Kasumi-1 (cell line): ENCODE data around the gene GUCY2D.
"Not testable (repeated sequence)": the region's sequence is repeated elsewhere in the genome, so short reads cannot be mapped to it uniquely, and the experiment has no call there.

Source experiments
- DNase-seq, 2 experiments: peaks; one replicate each; lab custom pipeline; 2025; lab: John Stamatoyannopoulos, UW

The GUCY2D gene

DNA sequence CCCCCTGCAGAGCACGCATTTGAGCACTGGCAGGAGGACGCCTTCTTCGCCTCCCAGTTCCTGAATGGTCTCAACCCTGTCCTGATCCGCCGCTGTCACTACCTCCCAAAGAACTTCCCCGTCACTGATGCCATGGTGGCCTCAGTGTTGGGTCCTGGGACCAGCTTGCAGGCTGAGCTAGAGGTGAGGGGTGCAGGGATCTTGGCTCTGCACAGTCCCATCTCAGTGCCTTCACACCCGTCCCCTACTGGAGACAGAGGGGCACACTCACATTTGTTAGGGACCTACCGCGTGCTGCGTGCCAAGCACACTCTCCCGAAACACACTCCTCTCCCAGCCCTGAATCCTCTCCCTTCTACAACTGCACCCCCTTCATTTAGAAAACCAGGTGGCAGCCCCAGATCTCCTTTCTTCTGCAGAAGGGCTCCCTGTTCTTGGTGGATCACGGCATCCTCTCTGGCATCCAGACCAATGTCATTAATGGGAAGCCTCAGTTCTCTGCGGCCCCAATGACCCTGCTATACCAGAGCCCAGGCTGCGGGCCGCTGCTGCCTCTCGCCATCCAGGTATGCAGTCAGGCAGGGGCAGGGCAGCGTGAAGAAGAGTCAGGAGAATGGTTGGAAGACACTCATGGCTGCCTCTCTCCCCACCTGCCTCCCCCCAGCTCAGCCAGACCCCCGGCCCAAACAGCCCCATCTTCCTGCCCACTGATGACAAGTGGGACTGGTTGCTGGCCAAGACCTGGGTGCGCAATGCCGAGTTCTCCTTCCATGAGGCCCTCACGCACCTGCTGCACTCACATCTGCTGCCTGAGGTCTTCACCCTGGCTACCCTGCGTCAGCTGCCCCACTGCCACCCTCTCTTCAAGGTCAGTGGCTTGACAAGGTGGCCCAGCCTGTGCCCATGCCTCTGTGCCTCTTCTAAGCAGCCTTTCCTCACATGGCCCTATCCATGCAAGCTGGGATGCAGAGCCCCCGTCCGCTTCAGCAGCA is 42.7 kb downstream of the GUCY2D start:
- DNase-seq = no peak

DNA sequence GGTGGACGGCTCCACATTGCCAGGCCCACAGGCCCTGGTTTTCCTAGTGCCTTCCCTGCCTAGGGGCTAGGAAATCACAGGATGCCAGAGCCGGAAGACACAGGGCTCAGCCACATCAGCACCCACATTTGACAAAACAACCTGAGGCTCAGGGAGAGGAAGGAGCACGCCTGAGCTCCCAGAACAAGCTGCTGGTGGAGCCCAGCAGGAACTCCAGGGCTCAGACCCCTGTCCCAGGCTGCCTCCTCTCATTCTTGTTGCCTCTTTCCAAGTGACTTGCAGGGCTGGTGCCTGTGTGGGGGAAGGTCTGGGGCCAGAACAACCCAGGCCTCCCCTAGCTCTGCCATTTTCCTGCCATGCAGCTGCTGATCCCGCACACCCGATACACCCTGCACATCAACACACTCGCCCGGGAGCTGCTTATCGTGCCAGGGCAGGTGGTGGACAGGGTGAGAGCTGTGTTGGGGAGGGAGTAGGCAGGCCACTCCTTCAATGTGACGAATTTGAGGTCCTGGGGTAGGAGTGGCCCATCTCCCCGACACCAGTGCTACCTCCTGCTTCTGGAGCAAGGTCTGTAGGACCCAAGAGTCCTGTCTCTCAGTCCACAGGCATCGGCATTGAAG is 44.0 kb downstream of the GUCY2D start:
- no peak for DNase-seq

DNA sequence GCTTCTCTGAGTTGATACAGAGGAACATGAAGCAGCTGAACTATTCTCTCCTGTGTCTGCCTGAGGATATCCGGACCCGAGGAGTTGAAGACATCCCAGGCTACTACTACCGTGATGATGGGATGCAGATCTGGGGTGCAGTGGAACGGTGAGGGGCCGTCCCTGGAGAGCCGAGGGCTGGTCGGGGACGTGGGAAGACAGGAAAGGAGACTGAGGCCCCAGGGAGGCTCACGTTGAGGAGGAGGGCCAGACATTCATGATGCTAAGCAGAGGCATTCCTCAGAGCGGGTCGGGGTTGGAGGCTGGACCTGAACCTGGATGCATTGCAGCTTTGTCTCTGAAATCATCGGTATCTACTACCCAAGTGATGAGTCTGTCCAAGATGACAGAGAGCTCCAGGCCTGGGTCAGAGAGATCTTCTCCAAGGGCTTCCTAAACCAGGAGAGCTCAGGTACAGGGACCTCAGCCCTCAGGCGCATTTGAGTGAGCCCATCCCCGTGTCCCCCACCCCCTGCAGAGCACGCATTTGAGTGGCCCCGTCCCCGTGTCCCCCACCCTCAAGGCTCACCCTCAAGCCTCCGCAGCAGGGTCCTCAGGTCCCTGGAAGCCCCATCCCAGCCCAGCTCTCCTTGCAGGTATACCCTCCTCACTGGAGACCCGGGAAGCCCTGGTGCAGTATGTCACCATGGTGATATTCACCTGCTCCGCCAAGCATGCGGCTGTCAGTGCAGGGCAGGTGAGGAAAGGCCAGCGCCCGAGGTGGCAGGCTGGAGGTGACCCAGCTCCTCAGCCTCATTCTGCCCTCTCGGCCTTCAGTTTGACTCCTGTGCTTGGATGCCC is 44.7 kb downstream of the GUCY2D start:
- DNase-seq = no peak

DNA sequence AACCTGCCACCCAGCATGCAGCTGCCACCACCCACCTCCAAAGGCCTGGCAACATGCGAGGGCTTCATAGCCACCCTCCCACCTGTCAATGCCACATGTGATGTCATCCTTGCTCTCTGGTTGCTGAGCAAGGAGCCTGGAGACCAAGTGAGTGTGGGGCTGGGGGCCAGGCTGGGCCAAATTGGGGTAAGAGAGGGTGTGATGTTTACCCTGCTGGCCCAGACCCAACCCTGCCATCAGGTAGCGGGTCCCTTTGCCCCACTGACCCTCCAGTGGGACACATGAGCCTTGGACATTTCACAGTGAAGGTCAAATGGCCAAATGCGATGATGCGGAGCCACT is 45.3 kb downstream of the GUCY2D start:
- DNase-seq = no peak

DNA sequence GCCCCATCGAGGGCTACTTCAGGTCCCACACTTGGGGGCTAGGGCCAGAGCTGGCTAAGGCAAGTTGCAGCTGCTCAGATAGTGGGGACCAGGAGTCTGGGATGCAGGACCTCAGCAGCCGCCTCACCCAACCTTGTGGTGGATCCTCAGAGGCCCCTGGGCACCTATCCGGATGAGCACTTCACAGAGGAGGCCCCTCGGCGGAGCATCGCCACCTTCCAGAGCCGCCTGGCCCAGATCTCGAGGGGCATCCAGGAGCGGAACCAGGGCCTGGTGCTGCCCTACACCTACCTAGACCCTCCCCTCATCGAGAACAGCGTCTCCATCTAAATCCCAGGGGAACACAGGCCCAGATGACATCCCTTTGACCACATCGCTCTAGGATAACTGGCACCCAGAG is 45.8 kb downstream of the GUCY2D start:
- DNase-seq = no peak

DNA sequence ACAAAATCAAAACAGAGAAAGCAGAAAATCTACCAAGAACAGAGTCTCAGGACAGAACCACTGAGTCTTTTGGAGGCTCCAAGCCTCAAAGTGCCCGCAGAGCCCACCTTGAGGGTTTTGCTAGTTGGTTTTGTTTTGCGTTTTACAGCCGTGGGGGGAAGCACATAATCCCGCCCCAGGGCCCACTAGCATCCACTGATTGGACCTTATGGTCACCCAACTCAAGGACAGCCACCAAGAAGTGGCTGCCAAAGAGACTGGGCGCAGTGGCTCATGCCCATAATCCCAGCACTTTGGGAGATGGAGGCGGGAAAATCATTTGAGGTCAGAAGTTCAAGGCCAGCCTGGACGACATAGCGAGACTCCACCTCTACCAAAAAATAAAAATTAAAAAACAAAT is 46.3 kb downstream of the GUCY2D start:
- DNase-seq = no peak

DNA sequence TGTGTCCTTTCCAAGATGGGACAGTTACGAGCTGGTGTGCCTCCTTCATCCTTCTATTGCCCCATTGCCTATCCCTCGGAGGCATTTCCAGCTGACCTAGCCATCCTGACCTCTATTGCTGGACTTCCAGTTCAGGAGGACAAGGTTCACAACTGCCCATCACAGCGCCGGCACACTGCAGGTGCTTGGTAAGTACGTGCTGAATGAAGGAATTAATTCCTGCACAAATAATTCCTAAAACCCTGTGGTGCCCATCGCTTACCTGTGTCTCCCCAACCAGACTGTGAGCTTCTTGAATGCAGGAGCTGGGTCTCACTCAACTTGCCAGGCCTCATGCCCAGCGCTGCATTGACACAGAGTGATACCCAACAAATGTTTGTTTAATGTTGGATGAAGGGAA is 49.4 kb downstream of the GUCY2D start:
- no peak for DNase-seq

DNA sequence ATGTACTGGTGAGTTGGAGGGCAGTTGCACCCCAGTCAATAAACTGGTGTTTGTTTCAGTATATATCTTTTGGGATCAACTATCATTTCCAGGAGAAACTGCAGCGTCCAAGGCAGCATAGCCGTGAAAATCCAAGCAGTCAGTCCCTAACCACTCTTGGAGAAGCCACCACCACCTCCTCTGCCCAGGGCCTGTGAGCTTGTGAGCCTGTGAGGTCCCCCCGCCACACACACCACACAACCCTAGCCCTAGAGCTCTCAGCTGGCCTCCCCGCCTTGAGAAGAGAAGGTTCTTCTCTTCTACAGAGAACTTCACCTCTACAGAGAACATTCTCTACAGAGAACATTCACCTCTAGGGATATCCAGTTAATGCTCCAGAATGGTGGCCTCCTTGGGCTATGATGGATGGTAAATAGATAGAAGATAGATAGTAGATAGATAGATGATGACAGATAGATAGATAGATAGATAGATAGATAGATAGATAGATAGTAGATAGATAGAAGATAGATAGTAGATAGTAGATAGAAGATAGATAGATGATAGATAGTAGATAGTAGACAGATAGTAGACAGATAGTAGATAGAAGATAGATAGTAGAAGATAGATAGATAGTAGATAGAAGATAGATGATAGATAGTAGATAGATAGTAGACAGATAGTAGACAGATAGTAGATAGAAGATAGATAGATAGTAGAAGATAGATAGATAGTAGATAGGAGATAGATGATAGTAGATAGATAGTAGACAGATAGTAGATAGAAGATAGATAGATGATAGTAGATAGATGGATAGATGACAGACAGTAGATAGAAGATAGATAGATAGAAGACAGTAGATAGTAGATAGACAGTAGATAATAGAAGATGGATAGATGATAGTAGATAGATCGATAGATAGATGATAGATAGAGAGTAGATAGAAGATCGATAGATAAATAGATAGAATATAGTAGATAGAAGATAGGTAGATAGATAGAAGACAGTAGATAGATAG is 50.1 kb downstream of the GUCY2D start:
- no peak for DNase-seq

DNA sequence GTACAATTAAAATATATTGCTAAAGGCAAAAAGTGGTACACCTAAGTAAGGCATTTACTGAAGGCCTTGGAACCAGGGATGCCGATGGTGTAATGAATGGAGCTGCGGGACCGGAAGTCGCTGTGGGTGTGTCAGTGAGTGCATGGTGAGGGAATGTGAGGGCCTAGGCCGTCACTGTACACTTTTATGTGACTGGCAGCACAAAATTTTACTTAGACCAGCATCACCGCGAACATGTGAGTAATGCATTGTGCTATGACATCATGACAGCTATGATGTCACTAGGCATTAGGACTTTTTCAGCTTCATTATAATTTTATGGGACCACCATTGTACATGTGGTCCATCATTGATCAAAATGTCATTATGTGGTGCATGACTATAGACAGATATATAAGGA is 51.2 kb downstream of the GUCY2D start:
- DNase-seq = no peak

DNA sequence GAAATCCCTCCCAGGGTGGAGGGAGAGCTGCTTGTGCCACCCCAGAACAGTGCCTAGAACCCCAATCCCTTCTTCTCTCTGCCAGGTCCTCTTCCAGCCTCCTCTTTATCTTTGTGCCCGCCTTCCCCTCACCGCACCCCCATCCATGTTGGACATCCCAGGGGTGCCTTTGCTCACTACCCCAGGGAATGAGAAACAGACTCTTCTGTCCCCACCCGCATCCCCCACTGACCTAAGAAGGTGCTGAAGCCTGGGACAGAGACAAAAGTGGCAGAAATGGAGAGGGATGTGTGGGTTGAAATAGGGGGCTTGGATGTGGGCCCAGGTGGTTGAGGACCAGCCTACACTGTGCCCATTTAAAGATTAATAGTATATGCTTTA is 53.4 kb downstream of the GUCY2D start:
- DNase-seq = no peak

DNA sequence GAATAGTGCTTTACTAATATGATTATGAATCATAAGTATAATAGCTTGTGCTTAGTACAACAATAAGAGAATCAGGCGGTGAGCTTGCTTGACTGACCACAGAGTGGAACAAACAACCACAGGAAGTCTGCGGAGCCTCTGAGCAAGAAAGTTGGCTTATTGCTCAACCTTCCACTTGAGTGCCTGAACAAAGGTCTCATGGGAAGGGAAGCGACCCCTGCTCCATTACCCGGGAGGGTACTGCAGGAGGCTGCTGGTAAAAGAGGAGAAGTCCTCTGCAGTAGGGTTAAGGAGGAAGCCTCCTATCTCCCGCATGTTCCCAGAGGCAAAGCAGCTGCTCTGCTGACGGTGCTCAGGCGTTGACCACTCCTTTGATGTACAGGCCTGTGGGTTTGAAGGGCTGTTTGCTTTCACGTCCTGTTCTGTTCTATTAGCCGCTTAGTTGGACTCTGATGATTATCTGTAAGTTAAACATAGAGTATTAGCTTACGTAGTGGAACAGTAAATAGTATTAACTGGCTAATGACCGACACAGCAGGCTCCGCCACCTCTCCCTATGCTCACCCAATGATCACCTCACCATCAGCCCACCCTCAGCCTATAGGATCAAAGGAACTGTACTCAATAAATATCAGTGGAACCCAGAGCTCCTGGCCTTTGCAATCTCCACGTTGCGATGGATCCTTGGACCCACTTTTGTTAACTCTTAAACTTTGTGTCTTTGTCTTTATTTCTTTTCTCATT is 54.0 kb downstream of the GUCY2D start:
- peak; percentile 20 to 49 for DNase-seq

DNA sequence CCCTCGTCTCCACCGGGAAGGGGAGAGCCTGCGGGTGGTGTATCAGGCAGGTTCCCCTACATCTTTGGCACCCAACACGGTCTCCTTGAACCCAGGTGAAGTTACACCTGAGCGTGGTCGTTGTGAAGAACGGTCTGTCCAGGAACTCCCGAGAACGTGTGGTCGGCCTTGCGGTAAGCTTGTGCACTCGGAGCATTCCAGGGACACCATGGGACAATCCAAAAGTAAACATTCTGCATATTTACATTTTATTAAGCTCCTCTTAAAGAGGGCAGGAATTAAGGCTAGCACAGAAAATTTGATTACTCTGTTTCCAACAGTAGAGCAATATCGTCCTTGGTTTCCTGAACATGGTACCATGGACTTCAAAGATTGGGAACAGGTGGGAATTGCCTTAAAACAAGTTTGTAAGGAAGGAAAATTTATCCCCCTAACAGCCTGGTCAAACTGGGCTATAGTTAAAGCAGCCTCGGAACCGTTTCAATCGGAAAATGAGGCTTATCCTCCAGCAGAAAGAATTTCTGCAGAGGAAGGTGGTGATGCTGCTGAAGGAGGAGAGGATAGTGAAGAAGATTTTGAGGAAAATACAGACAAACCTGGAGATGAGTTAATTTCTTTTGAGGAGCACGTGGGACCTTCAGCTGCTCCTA is 54.7 kb downstream of the GUCY2D start:
- DNase-seq = no peak

DNA sequence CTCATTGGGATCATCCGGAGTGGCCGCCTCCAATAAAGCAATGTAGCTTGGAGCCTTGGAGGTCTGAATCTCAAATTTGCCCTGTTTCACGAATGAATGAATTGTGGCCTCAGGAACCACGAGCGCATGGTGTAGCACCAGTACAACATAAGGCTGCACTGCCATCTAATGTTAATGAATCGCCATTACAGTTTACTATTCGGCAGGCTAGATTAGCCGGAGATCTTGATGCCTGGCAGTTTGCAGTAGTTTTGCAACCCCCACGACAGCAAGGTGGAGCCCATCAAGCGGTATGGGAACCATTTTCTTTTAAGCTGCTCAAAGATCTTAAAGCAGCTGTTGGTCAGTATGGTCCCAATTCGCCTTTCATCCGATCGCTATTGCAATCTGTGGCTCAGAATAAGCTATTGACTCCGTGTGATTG is 55.3 kb downstream of the GUCY2D start:
- peak; percentile 73 to 74 for DNase-seq

DNA sequence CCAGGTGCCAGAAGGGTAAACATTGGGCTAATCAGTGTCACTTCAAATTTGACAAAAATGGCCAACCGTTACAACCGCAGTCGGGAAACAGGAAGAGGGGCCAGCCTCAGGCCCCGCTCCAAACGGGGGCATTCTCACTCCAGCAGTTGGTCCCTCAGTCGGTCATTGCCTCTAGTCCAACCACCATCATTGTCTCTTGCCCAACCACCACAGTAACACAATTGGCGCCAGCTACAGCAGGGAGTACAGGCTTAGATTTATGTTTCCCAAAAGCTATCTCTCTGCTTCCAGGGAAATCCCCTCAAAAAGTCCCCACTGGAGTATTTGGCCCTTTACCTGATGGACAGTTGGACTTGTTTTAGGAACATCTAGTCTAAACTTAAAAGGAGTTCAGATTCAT is 56.7 kb downstream of the GUCY2D start:
- no peak for DNase-seq

DNA sequence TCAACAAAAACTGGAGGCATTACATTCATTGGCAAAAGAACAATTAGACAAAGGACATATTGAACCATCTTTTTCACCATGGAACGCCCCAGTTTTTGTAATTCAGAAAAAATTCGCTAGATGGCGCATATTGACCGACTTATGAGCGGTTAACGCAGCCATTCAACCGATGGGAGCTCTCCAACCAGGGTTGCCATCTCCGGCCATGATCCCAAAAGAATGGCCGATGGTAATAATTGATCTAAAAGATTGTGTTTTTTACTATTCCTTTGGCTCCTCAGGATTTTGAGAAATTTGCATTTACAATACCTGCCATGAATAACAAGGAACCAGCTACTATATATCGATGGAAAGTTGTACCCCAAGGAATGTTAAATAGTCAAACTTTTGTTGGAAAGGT is 57.9 kb downstream of the GUCY2D start:
- peak; percentile 24 to 34 for DNase-seq

DNA sequence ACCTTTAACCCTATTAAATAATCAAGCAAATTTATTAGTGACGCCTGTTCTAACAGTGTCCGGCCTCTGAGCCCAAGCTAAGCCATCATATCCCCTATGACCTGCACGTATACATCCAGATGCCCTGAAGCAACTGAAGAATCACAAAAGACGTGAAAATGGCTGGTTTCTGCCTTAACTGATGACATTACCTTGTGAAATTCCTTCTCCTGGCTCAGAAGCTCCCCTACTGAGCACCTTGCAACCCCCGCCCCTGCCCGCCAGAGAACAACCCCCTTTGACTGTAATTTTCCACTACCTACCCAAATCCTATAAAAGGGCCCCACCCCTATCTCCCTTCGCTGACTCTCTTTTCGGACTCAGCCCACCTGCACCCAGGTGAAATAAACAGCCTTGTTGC is 59.4 kb downstream of the GUCY2D start:
- DNase-seq = not testable (repeated sequence)

DNA sequence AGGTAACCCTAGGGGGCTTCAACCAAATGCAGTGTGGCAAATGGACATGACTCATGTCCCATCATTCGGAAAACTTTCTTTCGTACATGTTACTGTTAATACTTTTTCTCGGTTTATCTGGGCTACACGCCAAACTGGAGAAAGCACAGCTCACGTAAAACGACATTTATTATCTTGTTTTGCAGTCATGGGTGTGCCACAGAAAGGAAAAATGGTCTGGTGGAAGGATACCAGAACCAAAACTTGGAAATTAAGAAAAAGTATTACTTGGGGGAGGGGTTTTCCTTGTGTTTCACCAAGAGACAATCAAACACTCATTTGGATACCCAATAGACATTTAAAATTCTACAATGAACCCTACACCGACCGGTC is 60.0 kb downstream of the GUCY2D start:
- no peak for DNase-seq

DNA sequence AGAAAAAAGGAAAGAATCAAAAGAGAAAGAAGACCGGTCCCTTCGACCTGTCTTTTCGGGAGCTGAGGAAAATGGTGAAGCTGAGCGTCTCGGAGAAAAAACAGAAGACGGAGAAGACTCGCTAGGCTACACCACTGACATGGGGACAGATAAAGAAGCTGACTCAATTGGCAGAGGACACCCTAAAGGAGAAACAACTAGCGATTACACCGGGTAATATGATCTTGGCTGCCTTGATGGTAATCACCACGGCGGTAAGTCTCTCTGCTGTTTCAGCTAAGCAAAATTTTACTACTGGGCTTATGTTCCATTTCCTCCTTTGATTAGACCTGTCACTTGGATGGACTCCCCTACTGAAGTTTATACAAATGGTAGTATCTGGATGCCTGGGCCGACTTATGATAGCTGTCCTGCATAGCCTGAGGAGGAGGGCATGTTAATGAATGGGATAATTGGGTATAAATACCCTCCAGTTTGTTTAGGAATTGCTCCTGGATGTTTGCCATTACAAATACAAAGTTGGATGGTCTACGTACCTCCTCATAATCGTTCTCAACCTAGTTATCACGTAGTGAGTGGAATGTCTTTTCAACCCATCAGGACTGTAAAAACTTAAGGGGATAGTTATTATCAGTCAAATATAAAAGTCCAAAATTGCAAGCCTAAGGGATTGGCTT is 60.5 kb downstream of the GUCY2D start:
- DNase-seq = no peak

DNA sequence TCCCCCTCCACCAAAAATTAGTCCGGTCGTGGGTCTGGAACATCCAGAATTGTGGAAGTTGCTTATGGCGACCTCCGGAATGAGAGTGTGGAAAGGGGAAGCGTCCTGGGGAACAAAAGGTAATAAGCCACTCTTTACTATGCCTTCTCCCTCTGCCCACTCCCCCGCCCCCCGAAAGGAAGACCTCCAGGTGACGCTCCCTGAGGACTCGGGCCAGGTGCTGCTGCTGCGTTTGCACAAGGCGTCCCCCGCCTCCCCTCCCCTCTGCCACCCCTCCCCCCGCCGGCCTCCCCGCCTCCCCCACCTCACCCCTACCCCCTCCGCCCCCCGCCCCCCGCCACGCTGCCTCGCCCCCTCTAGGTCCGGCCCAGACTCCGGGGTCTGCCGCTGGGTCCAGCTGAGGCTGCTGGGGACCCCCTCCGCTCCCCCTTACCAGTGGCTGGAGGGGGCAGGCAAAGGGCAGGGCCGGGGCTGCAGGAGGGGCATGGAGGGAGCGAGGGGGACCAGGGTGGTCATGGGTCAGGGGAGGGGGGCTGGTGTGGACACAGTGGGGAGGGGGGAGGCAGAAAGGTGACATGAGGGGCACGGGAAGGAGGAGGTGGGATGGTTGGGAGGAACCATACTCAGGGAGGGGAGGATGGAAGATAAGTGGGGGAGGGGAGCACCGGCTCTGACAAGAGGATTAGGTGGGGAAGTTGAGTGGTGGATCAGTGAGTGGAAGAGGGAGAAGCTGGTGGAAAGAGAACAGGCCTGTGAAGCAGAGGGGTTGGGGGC is 61.5 kb downstream of the GUCY2D start:
- no peak for DNase-seq
